Esophagus muscularis mucosa (tissue), 3 donors: ENCODE results near the gene HHIP.

ENCODE experiments used
- CTCF ChIP-seq, 3 experiments: fragments of 200-600 bp in 2 of 3; fragments of 450-650 bp in 1 of 3; sonication (generic) in 2 of 3; IDR thresholded peaks; one replicate each; pipeline ENCODE4 v1.5.1; 2017 to 2019; ENCODE audit warnings: antibody characterized with exemption in 3 of 3, mild to moderate bottlenecking in 2 of 3, moderate library complexity in 1 of 3
- POLR2A ChIP-seq: fragments of 450-650 bp; IDR thresholded peaks from one replicate; pipeline ENCODE4 v1.6.1; 2017; ENCODE audit warnings: antibody characterized with exemption, moderate library complexity, mild to moderate bottlenecking, low read depth

- TF ChIP-seq CTCF (IDR thresholded peaks at IDR 0.05) (no peak), POLR2A (no peak)
Measured at GRCh38 chr4:144788469-144788868, 142.5 kb downstream of the HHIP start.
